Measurements from ENCODE around the gene MSN.

GRCh38 chrX:65688403-65688871 lies 21.0 kb downstream of the MSN start:
- TF ChIP-seq ZNF274 (IDR thresholded peaks at IDR 0.05; ENCODE audit: low read depth, low read length) (no peak), YY1 (IDR thresholded peaks at IDR 0.05; ENCODE audit: insufficient read depth, insufficient read length) (no peak)
